K562 (cell line): ENCODE data around the gene FOXS1. TPM values are rescaled to one million over a fixed set of nuclear protein-coding genes. Genes with fewer than 3 reads are reported as not detected.
A peak's percentile ranks its signal among the peaks of the same experiment; 100 is the strongest.

ENCODE experiments used
- ATAC-seq: fragments of 200-7000 bp; cut with Tn5 transposase; 3 replicates; pipeline ENCODE4 v1.9.1; 2020; ENCODE audit warnings: moderate library complexity
- BruUV-seq: library from RNA; stranded (reverse); fragments of 400-500 nt; replicated peaks from 2 replicates; lab custom pipeline; 2021; lab: Mats Ljungman, UMichigan
- CTCF ChIA-PET: fragments of 300-600 bp; formaldehyde crosslinking; extraction: SDS; loops from one replicate; lab custom pipeline; 2021; ENCODE audit warnings: low intra/inter-chr PET ratio; lab: Yijun Ruan, JAX
- POLR2A ChIA-PET: fragments of 300-600, 350-650 bp; sonication (Branson Sonifier 250); formaldehyde crosslinking; extraction: SDS; loops from one replicate; lab custom pipeline; 2021; ENCODE audit warnings: antibody characterized with exemption, inconsistent platforms; lab: Yijun Ruan, JAX
- DNase-seq, 4 experiments: peaks; one replicate each; pipeline versions ENCODE4 v3.0.0 to v3.0.0-alpha.2; 2011 to 2018; ENCODE audit warnings: low spot score in 3 of 4, mixed read lengths in 3 of 4; ENCODE audit errors: extremely low read depth in 1 of 4
- FAIRE-seq: peaks from 2 replicates; lab custom pipeline; 2011; peaks lifted over from hg19 to GRCh38; lab: Jason Lieb, UNC
- H2AFZ ChIP-seq: 2 replicates; pipeline ENCODE4 v1.6.0; 2011; ENCODE audit warnings: low read depth, low read length, control low read depth, inconsistent platforms
- H3K27ac ChIP-seq: fragments of 200-600 bp; 3 replicates; pipeline ENCODE4 v1.8.0; 2011; ENCODE audit warnings: low read depth, mild to moderate bottlenecking, control low read depth, inconsistent platforms, low read length, moderate library complexity, mixed read lengths; ENCODE audit errors: extremely low read depth
- H3K27me3 ChIP-seq, 2 experiments: fragments of 300-600 bp in 1 of 2; 2 replicates in 1 of 2; 3 replicates in 1 of 2; pipeline versions ENCODE4 v1.6.0 to v1.8.0; 2011; ENCODE audit warnings: inconsistent platforms in 2 of 2, low read length in 2 of 2, mild to moderate bottlenecking in 1 of 2, mixed read lengths in 1 of 2, moderate library complexity in 1 of 2; ENCODE audit not compliant: control insufficient read depth in 2 of 2, insufficient read depth in 2 of 2
- H3K36me3 ChIP-seq: fragments of 300-600 bp; 3 replicates; pipeline ENCODE4 v1.8.0; 2011; ENCODE audit warnings: mild to moderate bottlenecking, low read length, inconsistent platforms; ENCODE audit not compliant: control insufficient read depth, insufficient read depth
- H3K4me1 ChIP-seq, 2 experiments: fragments of 200-600 bp in 1 of 2; replicated peaks in 1 of 2; 2 replicates in 1 of 2; 3 replicates in 1 of 2; pipeline versions ENCODE4 v1.5.1 to v1.8.0; 2011; ENCODE audit warnings: inconsistent platforms in 2 of 2, low read length in 2 of 2, mild to moderate bottlenecking in 1 of 2, mixed read lengths in 1 of 2, moderate library complexity in 1 of 2; ENCODE audit not compliant: control insufficient read depth in 2 of 2, insufficient read depth in 2 of 2
- H3K4me2 ChIP-seq: 2 replicates; pipeline ENCODE4 v1.6.1; 2011; ENCODE audit warnings: low read length, control low read depth, inconsistent platforms, mixed read lengths; ENCODE audit not compliant: insufficient read depth
- H3K4me3 ChIP-seq: fragments of 200-600 bp; sonication (generic), shearing (Covaris generic); 2 replicates; pipeline ENCODE4 v1.5.1; 2016; ENCODE audit warnings: control low read depth, inconsistent platforms
- H3K79me2 ChIP-seq: fragments of 200-600 bp; 3 replicates; pipeline ENCODE4 v1.8.0; 2011; ENCODE audit warnings: low read length, inconsistent platforms; ENCODE audit not compliant: control insufficient read depth, insufficient read depth
- H3K9ac ChIP-seq, 2 experiments: 2 replicates each; pipeline versions ENCODE4 v1.6.0 to v1.6.1; 2011; ENCODE audit warnings: low read depth in 2 of 2, low read length in 2 of 2, control low read depth in 1 of 2, inconsistent platforms in 1 of 2, mild to moderate bottlenecking in 1 of 2, mixed read lengths in 1 of 2; ENCODE audit not compliant: insufficient read depth in 1 of 2
- H3K9me1 ChIP-seq: one replicate; pipeline ENCODE4 v1.6.0; 2011; ENCODE audit warnings: inconsistent platforms, mild to moderate bottlenecking, low read length, moderate library complexity; ENCODE audit not compliant: control insufficient read depth, insufficient read depth
- H3K9me3 ChIP-seq: replicated peaks from 2 replicates; pipeline ENCODE4 v1.5.1; 2011; ENCODE audit warnings: low read depth, low read length, inconsistent platforms; ENCODE audit not compliant: control insufficient read depth, insufficient read depth
- H4K20me1 ChIP-seq: replicated peaks from 2 replicates; pipeline ENCODE4 v1.6.1; 2011; ENCODE audit warnings: low read length, inconsistent platforms, mixed read lengths; ENCODE audit not compliant: control insufficient read depth, insufficient read depth
- CREBBP ChIP-seq: IDR thresholded peaks from one replicate; pipeline ENCODE4 v1.6.1; 2012; ENCODE audit warnings: low read depth, mild to moderate bottlenecking, control low read depth, inconsistent platforms, low read length
- MEF2D ChIP-seq: conservative IDR thresholded peaks from 2 replicates; pipeline ENCODE4 v1.6.1; 2016; ENCODE audit warnings: low read depth, missing genetic modification characterization, missing compliant biosample characterization
- POLR2G ChIP-seq: fragments of 200-400 bp; formaldehyde crosslinking; IDR thresholded peaks from 2 replicates; pipeline ENCODE4 v1.6.1; 2017; ENCODE audit warnings: low read depth, mild to moderate bottlenecking, antibody characterized with exemption, low read length, moderate library complexity
- ZNF224 ChIP-seq: sonication (generic); formaldehyde crosslinking; IDR thresholded peaks from 2 replicates; pipeline ENCODE4 v1.8.0; 2022; ENCODE audit warnings: mild to moderate bottlenecking, missing genetic modification reagents
- ZNF79 ChIP-seq: fragments of 250-450 bp; sonication (Bioruptor Pico); IDR thresholded peaks from 2 replicates; pipeline ENCODE4 v1.4.0; 2020; ENCODE audit warnings: low read depth, mild to moderate bottlenecking, moderate library complexity
- WGBS: fragments of 100-300 bp; shearing (Covaris generic); methylation state at CpG from one replicate; pipeline ENCODE4 v1.1.6; 2016; ENCODE audit warnings: low coverage, mixed read lengths; ENCODE audit not compliant: insufficient coverage; ENCODE audit errors: missing lambda C conversion rate; 5-methylcytosine and 5-hydroxymethylcytosine counted together
- in situ Hi-C: fragments of 300-500 bp; cut with MboI; formaldehyde crosslinking; loops from 4 replicates; pipeline ENCODE4 v1.15.0; 2018; ENCODE audit warnings: inconsistent platforms, mixed read lengths
- intact Hi-C: fragments of 100-400 bp; cut with micrococcal nuclease; formaldehyde crosslinking; loops from 2 replicates; pipeline ENCODE4 v1.14.2; 2022
- polyA plus RNA-seq, 8 experiments: library from polyadenylated mRNA; depleted of rRNA in 4 of 8; stranded (reverse) in 5 of 8; unstranded in 3 of 8; fragments of >200 nt; fragmentation: Nextera tagmentation in 2 of 8; fragmentation: Illumina TruSeq in 1 of 8; extraction: Ambion mirVana in 2 of 8; extraction: Trizol in 1 of 8; gene quantifications; 2 replicates each; pipeline versions ENCODE4 v1.2.1 to v1.2.3, GENCODE V29; 2011 to 2014; ENCODE audit warnings: inconsistent platforms in 1 of 8, missing spikeins in 1 of 8
- total RNA-seq, 7 experiments: library from RNA; depleted of rRNA in 6 of 7; stranded (reverse); fragments of >200 nt in 6 of 7; fragmentation: Illumina TruSeq in 2 of 7; extraction: Trizol in 2 of 7; gene quantifications; 2 replicates each; pipeline versions ENCODE4 v1.2.1 to v1.2.3, GENCODE V29; 2011 to 2021; ENCODE audit warnings: low replicate concordance in 1 of 7
- TF ChIP-seq, protein P1 (sequence below): sonication (generic); IDR thresholded peaks from 2 replicates; pipeline ENCODE4 v1.6.1; 2016
- TF ChIP-seq, protein P2 (sequence below): fragments of 200-600 bp; sonication (generic); IDR thresholded peaks from one replicate; pipeline ENCODE4 v1.6.1; 2012; ENCODE audit warnings: mild to moderate bottlenecking, low read depth, low read length, inconsistent platforms

FOXS1 gene
- total and polyA plus RNA-seq, 9 of the 15 experiments (the other 6 are each of a cell fraction or from before 2014, with no cell fraction given) = not detected

DNA sequence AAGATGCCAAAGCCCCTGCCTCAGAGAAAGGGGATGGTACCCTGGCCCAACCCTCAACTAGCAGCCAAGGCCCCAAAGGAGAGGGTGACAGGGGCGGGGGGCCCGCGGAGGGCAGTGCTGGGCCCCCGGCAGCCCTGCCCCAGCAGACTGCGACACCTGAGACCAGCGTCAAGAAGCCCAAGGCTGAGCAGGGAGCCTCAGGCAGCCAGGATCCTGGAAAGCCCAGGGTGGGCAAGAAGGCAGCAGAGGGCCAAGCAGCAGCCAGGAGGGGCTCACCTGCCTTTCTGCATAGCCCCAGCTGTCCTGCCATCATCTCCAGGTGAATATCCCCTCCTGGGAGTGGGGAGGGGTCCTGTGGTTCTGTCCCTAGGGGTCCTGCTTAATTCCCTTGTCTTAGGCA, 25.2 kb downstream of the FOXS1 start:
- H3K9ac ChIP-seq = no peak overlapping the region
- CTCF ChIA-PET = no interaction called here
- no peaks in the 10 kb centered on the region for H3K9me1 ChIP-seq
- no peaks in the 10 kb centered on the region for H3K79me2 ChIP-seq
- H3K4me3 ChIP-seq = no peak overlapping the region
- no peak overlapping the region for H3K27ac ChIP-seq
- peaks cover 0 to 10% of the 10 kb centered on the region in 2 experiments; a peak in 3 of 5 replicates for H3K4me1 ChIP-seq
- DNase-seq (no peak), ATAC-seq (no peak), FAIRE-seq (no peak)
- no peaks in the 10 kb centered on the region for H3K9me3 ChIP-seq
- 0% methylated on average over 2 of the region's 6 CpGs for WGBS
- no peak overlapping the region for H2AFZ ChIP-seq
- TF ChIP-seq, protein P1, sequence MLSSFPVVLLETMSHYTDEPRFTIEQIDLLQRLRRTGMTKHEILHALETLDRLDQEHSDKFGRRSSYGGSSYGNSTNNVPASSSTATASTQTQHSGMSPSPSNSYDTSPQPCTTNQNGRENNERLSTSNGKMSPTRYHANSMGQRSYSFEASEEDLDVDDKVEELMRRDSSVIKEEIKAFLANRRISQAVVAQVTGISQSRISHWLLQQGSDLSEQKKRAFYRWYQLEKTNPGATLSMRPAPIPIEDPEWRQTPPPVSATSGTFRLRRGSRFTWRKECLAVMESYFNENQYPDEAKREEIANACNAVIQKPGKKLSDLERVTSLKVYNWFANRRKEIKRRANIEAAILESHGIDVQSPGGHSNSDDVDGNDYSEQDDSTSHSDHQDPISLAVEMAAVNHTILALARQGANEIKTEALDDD = no peak
- TF ChIP-seq ZNF79 (CRISPR knock-in tag) (no peak), ZNF224 (CRISPR knock-in tag) (no peak), CREBBP (no peak), POLR2G (peak; percentile 29; the same call in 1 of the 2 replicates), MEF2D (tag) (no peak)
- TF ChIP-seq, protein P2, sequence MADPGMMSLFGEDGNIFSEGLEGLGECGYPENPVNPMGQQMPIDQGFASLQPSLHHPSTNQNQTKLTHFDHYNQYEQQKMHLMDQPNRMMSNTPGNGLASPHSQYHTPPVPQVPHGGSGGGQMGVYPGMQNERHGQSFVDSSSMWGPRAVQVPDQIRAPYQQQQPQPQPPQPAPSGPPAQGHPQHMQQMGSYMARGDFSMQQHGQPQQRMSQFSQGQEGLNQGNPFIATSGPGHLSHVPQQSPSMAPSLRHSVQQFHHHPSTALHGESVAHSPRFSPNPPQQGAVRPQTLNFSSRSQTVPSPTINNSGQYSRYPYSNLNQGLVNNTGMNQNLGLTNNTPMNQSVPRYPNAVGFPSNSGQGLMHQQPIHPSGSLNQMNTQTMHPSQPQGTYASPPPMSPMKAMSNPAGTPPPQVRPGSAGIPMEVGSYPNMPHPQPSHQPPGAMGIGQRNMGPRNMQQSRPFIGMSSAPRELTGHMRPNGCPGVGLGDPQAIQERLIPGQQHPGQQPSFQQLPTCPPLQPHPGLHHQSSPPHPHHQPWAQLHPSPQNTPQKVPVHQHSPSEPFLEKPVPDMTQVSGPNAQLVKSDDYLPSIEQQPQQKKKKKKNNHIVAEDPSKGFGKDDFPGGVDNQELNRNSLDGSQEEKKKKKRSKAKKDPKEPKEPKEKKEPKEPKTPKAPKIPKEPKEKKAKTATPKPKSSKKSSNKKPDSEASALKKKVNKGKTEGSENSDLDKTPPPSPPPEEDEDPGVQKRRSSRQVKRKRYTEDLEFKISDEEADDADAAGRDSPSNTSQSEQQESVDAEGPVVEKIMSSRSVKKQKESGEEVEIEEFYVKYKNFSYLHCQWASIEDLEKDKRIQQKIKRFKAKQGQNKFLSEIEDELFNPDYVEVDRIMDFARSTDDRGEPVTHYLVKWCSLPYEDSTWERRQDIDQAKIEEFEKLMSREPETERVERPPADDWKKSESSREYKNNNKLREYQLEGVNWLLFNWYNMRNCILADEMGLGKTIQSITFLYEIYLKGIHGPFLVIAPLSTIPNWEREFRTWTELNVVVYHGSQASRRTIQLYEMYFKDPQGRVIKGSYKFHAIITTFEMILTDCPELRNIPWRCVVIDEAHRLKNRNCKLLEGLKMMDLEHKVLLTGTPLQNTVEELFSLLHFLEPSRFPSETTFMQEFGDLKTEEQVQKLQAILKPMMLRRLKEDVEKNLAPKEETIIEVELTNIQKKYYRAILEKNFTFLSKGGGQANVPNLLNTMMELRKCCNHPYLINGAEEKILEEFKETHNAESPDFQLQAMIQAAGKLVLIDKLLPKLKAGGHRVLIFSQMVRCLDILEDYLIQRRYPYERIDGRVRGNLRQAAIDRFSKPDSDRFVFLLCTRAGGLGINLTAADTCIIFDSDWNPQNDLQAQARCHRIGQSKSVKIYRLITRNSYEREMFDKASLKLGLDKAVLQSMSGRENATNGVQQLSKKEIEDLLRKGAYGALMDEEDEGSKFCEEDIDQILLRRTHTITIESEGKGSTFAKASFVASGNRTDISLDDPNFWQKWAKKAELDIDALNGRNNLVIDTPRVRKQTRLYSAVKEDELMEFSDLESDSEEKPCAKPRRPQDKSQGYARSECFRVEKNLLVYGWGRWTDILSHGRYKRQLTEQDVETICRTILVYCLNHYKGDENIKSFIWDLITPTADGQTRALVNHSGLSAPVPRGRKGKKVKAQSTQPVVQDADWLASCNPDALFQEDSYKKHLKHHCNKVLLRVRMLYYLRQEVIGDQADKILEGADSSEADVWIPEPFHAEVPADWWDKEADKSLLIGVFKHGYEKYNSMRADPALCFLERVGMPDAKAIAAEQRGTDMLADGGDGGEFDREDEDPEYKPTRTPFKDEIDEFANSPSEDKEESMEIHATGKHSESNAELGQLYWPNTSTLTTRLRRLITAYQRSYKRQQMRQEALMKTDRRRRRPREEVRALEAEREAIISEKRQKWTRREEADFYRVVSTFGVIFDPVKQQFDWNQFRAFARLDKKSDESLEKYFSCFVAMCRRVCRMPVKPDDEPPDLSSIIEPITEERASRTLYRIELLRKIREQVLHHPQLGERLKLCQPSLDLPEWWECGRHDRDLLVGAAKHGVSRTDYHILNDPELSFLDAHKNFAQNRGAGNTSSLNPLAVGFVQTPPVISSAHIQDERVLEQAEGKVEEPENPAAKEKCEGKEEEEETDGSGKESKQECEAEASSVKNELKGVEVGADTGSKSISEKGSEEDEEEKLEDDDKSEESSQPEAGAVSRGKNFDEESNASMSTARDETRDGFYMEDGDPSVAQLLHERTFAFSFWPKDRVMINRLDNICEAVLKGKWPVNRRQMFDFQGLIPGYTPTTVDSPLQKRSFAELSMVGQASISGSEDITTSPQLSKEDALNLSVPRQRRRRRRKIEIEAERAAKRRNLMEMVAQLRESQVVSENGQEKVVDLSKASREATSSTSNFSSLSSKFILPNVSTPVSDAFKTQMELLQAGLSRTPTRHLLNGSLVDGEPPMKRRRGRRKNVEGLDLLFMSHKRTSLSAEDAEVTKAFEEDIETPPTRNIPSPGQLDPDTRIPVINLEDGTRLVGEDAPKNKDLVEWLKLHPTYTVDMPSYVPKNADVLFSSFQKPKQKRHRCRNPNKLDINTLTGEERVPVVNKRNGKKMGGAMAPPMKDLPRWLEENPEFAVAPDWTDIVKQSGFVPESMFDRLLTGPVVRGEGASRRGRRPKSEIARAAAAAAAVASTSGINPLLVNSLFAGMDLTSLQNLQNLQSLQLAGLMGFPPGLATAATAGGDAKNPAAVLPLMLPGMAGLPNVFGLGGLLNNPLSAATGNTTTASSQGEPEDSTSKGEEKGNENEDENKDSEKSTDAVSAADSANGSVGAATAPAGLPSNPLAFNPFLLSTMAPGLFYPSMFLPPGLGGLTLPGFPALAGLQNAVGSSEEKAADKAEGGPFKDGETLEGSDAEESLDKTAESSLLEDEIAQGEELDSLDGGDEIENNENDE = no peak
- intact Hi-C loops (loop anchor here (10.0 kb wide), 2 partner anchors 215 to 835 kb away; no protein-coding TSS in a partner anchor), in situ Hi-C loops (no loop called here)
- POLR2A ChIA-PET = no interaction called here
- BruUV-seq = no TSS peak
- H4K20me1 ChIP-seq = peaks cover 5% of the 10 kb centered on the region
- H3K4me2 ChIP-seq = no peak overlapping the region
- H3K36me3 ChIP-seq = no peaks in the 10 kb centered on the region
- peaks cover 4 to 5% of the 10 kb centered on the region in 2 experiments; a peak in 2 of 5 replicates for H3K27me3 ChIP-seq
